ENCODE results near the gene AGPAT1.

GRCh38 chr6:32184084-32184640, 8.3 kb upstream of the AGPAT1 start, which contains the start of gene AGER:
- TF ChIP-seq TAF1 (IDR thresholded peaks at IDR 0.05; ENCODE audit: borderline replicate concordance, low read depth, low read length) (no peak), GABPA (IDR thresholded peaks at IDR 0.05; ENCODE audit: low read depth) (no peak), MEF2A (IDR thresholded peaks at IDR 0.05; ENCODE audit: borderline replicate concordance, low read depth) (no peak)
- TF ChIP-seq, protein P1, sequence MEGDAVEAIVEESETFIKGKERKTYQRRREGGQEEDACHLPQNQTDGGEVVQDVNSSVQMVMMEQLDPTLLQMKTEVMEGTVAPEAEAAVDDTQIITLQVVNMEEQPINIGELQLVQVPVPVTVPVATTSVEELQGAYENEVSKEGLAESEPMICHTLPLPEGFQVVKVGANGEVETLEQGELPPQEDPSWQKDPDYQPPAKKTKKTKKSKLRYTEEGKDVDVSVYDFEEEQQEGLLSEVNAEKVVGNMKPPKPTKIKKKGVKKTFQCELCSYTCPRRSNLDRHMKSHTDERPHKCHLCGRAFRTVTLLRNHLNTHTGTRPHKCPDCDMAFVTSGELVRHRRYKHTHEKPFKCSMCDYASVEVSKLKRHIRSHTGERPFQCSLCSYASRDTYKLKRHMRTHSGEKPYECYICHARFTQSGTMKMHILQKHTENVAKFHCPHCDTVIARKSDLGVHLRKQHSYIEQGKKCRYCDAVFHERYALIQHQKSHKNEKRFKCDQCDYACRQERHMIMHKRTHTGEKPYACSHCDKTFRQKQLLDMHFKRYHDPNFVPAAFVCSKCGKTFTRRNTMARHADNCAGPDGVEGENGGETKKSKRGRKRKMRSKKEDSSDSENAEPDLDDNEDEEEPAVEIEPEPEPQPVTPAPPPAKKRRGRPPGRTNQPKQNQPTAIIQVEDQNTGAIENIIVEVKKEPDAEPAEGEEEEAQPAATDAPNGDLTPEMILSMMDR (IDR thresholded peaks at IDR 0.05): no peak

Measured in SK-N-SH (cell line).